ENCODE data around the gene THEMIS2.
"Not testable (repeated sequence)": the region's sequence is repeated elsewhere in the genome, so short reads cannot be mapped to it uniquely, and the experiment has no call there.

The THEMIS2 gene

DNA sequence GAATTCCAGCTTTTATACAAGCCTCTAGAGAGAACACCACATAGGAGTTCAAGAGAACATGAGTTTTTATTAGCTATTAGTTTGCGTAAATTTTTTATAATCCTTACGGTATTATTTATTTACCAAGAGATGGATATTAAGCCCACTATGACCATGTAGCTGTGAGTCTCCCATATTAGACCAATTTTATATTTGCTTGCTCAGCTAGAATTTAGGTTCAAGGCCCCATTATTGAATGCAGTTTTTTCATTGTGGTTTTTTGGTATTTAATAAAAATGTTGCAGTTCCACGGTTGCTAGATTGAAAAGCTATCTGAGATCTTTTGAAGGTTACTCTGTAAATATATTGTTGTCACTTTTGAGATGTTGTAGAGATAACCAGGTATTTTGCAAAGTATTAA is 38.9 kb upstream of the THEMIS2 start:
- no peak overlapping the region for H3K4me3 ChIP-seq (ENCODE audit: low read depth, low read length)
- TF ChIP-seq, protein P1, sequence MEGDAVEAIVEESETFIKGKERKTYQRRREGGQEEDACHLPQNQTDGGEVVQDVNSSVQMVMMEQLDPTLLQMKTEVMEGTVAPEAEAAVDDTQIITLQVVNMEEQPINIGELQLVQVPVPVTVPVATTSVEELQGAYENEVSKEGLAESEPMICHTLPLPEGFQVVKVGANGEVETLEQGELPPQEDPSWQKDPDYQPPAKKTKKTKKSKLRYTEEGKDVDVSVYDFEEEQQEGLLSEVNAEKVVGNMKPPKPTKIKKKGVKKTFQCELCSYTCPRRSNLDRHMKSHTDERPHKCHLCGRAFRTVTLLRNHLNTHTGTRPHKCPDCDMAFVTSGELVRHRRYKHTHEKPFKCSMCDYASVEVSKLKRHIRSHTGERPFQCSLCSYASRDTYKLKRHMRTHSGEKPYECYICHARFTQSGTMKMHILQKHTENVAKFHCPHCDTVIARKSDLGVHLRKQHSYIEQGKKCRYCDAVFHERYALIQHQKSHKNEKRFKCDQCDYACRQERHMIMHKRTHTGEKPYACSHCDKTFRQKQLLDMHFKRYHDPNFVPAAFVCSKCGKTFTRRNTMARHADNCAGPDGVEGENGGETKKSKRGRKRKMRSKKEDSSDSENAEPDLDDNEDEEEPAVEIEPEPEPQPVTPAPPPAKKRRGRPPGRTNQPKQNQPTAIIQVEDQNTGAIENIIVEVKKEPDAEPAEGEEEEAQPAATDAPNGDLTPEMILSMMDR (IDR thresholded peaks at IDR 0.05; ENCODE audit: low read depth, low read length), result no peak

DNA sequence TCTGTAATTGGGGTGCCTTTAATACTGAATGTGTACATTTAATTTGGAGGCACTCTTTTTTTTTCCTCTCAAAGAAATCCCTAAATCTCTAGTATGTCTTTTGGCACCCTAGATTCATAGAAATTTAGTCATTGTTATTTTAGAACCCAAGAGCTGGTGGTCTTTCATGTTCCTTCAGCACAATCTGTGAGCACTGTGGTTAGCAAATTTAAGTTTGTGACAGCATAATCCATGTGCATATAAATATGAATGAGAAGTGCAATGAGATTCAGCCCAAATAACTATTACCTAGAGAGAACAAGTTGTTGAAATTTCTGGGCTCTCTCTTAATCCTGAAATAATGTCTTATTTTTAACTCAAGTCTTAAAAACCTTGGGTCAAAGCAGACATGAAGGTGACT is 37.3 kb upstream of the THEMIS2 start:
- H3K4me3 ChIP-seq (ENCODE audit: low read depth, low read length), result no peak overlapping the region
- TF ChIP-seq, protein P1 (IDR thresholded peaks at IDR 0.05; ENCODE audit: low read depth, low read length), result no peak

DNA sequence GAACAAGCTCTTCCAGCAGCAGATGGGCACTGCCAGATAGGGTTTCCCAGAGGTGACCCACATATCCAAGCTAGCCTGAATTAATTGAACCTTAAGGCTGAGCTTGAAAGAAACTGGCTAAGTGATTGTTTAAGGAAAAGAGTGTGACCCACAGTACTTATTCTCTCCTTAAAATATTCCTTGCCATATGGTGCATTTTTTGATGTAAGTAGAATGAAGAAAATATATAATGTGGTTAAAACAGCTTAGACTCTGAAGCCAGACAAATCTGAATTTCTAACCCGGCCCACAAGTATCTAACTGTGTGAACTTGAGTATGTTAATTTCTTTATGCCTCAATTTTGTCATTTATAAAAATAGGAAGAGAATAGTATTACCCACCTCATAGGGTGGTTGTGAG is 36.8 kb upstream of the THEMIS2 start:
- H3K4me3 ChIP-seq (ENCODE audit: low read depth, low read length), result no peak overlapping the region
- TF ChIP-seq, protein P1 (IDR thresholded peaks at IDR 0.05; ENCODE audit: low read depth, low read length), result no peak

DNA sequence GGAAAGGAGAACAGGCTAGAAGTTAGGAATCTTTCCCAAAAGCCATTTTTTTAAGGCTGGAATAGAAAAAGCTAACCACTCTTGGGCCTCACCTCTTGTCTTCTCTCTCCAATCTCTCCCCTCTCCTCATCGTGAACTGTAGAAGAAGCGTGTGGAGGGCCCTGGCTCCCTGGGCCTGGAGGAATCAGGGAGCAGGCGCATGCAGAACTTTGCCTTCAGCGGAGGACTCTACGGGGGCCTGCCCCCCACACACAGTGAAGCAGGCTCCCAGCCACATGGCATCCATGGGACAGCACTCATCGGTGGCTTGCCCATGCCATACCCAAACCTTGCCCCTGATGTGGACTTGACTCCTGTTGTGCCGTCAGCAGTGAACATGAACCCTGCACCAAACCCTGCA is 22.4 kb upstream of the THEMIS2 start:
- TF ChIP-seq, protein P1 (IDR thresholded peaks at IDR 0.05; ENCODE audit: low read depth, low read length), result no peak

DNA sequence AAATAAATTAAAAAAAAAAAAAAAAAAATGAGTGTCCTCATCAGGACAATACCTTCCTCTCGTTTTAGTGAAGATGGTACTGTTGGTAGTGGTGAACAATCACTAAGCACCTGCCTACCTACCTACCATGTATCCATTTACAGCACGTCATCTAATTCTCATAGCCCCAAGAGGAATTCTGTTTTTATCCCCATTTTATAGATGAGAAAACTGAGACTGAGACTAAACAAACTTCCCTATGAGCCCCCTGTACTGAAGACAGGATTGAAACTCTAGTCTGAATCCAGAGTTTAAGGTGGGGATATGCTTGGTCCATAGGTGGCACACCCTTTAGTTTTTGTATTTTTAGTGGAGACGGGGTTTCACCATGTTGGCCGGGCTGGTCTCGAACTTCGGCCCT is 17.3 kb upstream of the THEMIS2 start:
- H3K4me3 ChIP-seq (ENCODE audit: low read depth, low read length), result no peak overlapping the region
- TF ChIP-seq, protein P1 (IDR thresholded peaks at IDR 0.05; ENCODE audit: low read depth, low read length), result no peak

More for the DNA sequence above, 22.4 kb upstream of the THEMIS2 start:
- no peak overlapping the region for H3K4me3 ChIP-seq (ENCODE audit: low read depth, low read length)

DNA sequence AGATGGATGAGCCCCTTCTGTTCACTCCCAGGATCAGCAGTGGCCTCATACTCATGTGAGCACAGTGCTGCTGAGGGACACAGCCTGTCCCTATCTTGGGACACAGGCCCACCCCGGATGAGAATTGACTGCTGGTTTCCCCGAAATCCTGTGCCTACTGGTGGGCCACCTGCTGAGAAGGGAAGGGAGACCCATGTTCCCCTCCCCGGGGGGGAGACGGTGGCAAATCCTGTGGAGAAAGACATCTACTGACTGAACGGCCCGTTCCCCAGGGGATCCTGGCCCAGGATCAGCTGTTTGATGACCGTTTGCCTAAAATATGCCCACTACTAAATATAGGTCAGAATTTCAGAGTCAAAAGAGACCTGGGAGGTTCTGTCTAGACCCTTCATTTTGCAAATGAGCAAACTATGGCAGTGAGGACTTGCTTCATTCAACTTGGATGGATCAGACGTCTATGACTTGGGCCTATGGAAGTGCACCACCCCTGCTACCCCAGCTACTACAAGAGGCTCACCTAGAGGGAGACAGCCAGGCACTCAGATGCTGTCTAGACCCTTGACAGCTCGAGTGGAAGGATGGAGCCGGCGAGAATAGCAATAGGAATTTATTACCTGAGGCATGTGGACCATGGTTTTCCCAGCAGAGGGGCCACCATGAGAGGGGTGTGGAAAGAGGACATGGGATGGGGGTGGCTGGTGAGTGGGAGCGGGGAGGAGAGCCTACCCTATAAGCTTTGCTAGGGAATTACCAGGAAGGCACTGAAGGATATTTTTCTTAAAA is 15.6 kb upstream of the THEMIS2 start:
- H3K4me3 ChIP-seq (ENCODE audit: low read depth, low read length), result no peak overlapping the region
- TF ChIP-seq, protein P1 (IDR thresholded peaks at IDR 0.05; ENCODE audit: low read depth, low read length), result no peak

DNA sequence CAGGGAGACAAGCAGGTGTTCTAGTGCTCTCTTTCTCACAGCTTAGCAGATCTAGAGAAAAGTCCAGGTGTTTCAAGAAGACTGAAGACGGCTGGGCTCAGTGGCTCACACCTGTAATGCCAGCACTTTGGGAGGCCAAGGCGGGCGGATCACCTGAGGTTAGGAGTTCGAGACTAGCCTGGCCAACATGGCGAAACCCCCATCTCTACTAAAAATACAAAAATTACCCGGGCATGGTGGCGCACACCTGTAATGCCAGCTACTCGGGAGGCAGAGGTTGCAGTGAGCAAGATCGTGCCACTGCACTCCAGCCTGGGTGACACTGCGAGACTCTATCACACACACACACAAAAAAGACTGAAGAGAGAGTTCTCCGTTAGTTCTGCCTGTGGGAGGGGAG is 14.8 kb upstream of the THEMIS2 start:
- H3K4me3 ChIP-seq (ENCODE audit: low read depth, low read length), result not testable (repeated sequence)
